WERI-Rb-1 (cell line): Measurements from ENCODE around the gene ASPSCR1.

Experiments
- DNase-seq: peaks from one replicate; pipeline ENCODE4 v3.0.0-alpha.2; 2020
- H3K27ac ChIP-seq: fragments of 250-450 bp; sonication (Bioruptor Pico); 2 replicates; pipeline ENCODE4 v1.5.1; 2020; ENCODE audit warnings: mild to moderate bottlenecking, moderate library complexity
- H3K27me3 ChIP-seq: fragments of 250-450 bp; sonication (Bioruptor Pico); 2 replicates; pipeline ENCODE4 v1.5.1; 2021; ENCODE audit warnings: mild to moderate bottlenecking, low read depth, moderate library complexity; ENCODE audit not compliant: insufficient read depth, severe bottlenecking
- H3K36me3 ChIP-seq: fragments of 250-450 bp; sonication (Bioruptor Pico); 2 replicates; pipeline ENCODE4 v1.5.1; 2020; ENCODE audit warnings: mild to moderate bottlenecking, moderate library complexity
- H3K4me3 ChIP-seq: 2 replicates; pipeline ENCODE4 v1.5.1; 2011; ENCODE audit warnings: low read depth, mild to moderate bottlenecking, control low read depth, low read length
- H3K9me3 ChIP-seq: fragments of 250-450 bp; sonication (Bioruptor Pico); 2 replicates; pipeline ENCODE4 v1.5.1; 2021; ENCODE audit warnings: mild to moderate bottlenecking, moderate library complexity; ENCODE audit not compliant: severe bottlenecking
- CTCF ChIP-seq: IDR thresholded peaks from 2 replicates; pipeline ENCODE4 v1.5.1; 2011; ENCODE audit warnings: low read depth, mild to moderate bottlenecking, control low read depth, inconsistent platforms, low read length

Gene ASPSCR1

GRCh38 chr17:82013341-82013740, 35.9 kb downstream of the ASPSCR1 start:
- TF ChIP-seq CTCF = no peak
- no peak overlapping the region for H3K4me3 ChIP-seq
- DNase-seq = no peak
- no peak overlapping the region for H3K27ac ChIP-seq
- H3K36me3 ChIP-seq = peaks cover 33% of the 10 kb centered on the region
- no peaks in the 10 kb centered on the region for H3K9me3 ChIP-seq
- H3K27me3 ChIP-seq = no peaks in the 10 kb centered on the region

- Histone ChIP-seq H3K36me3 (peaks cover 38% of the 10 kb centered on the region), H3K27me3 (no peaks in the 10 kb centered on the region), H3K9me3 (no peaks in the 10 kb centered on the region), H3K27ac (no peak overlapping the region), H3K4me3 (no peak overlapping the region)
- no peak for DNase-seq
- no peak for TF ChIP-seq CTCF
Measured at GRCh38 chr17:82013772-82014321, 36.4 kb downstream of the ASPSCR1 start.

- DNase-seq = no peak
- Histone ChIP-seq H3K9me3 (no peaks in the 10 kb centered on the region), H3K4me3 (no peak overlapping the region), H3K27me3 (no peaks in the 10 kb centered on the region), H3K36me3 (peaks cover 38% of the 10 kb centered on the region), H3K27ac (no peak overlapping the region)
- no peak for TF ChIP-seq CTCF
Measured at GRCh38 chr17:82014432-82014831, 37.0 kb downstream of the ASPSCR1 start.

GRCh38 chr17:82014971-82015310, 37.5 kb downstream of the ASPSCR1 start:
- peaks cover 38% of the 10 kb centered on the region for H3K36me3 ChIP-seq
- no peaks in the 10 kb centered on the region for H3K9me3 ChIP-seq
- H3K27me3 ChIP-seq = no peaks in the 10 kb centered on the region
- H3K4me3 ChIP-seq = no peak overlapping the region
- no peak for TF ChIP-seq CTCF
- DNase-seq = no peak
- H3K27ac ChIP-seq = no peak overlapping the region

GRCh38 chr17:82015311-82015971, 38.0 kb downstream of the ASPSCR1 start:
- no peak overlapping the region for H3K27ac ChIP-seq
- peaks cover 40% of the 10 kb centered on the region for H3K36me3 ChIP-seq

More at GRCh38 chr17:82015311-82015971, 38.0 kb downstream of the ASPSCR1 start:
- no peak overlapping the region for H3K4me3 ChIP-seq
- DNase-seq = no peak
- no peaks in the 10 kb centered on the region for H3K9me3 ChIP-seq
- no peak for TF ChIP-seq CTCF
- H3K27me3 ChIP-seq = no peaks in the 10 kb centered on the region
